Lung (tissue), 12 donors: ENCODE data around the gene AIMP1. TPM values are rescaled to one million over a fixed set of nuclear protein-coding genes. Genes with fewer than 3 reads are reported as not detected.
"Not testable (repeated sequence)": the region's sequence is repeated elsewhere in the genome, so short reads cannot be mapped to it uniquely, and the experiment has no call there.

ENCODE experiments used
- ATAC-seq: fragments of 200-7000 bp; cut with Tn5 transposase; one replicate; pipeline ENCODE4 v1.9.1; 2020; ENCODE audit warnings: moderate number of reproducible peaks; ENCODE audit not compliant: insufficient read depth, low FRiP score
- DNase-seq, 3 donors: peaks; one replicate each; pipeline ENCODE4 v3.0.0-alpha.2; 2013 to 2017
- H3K27ac ChIP-seq, 2 donors: one replicate each; pipeline ENCODE4 v1.5.1; 2013; ENCODE audit warnings: mild to moderate bottlenecking in 2 of 2, moderate library complexity in 2 of 2, control low read depth in 1 of 2, inconsistent platforms in 1 of 2, low read depth in 1 of 2, low read length in 1 of 2
- H3K27me3 ChIP-seq, 3 donors: one replicate each; pipeline ENCODE4 v1.5.1; 2013; ENCODE audit warnings: low read length in 2 of 3; ENCODE audit not compliant: control insufficient read depth in 3 of 3, insufficient read depth in 3 of 3
- H3K36me3 ChIP-seq, 4 donors: one replicate each; pipeline ENCODE4 v1.5.1; 2013; ENCODE audit warnings: low read length in 4 of 4, mild to moderate bottlenecking in 1 of 4, moderate library complexity in 1 of 4; ENCODE audit not compliant: control insufficient read depth in 4 of 4, insufficient read depth in 4 of 4
- H3K4me1 ChIP-seq, 5 donors: one replicate each; pipeline ENCODE4 v1.5.1; 2013; ENCODE audit warnings: low read length in 5 of 5, mild to moderate bottlenecking in 2 of 5, moderate library complexity in 1 of 5; ENCODE audit not compliant: control insufficient read depth in 5 of 5, insufficient read depth in 5 of 5
- H3K4me3 ChIP-seq: one replicate; pipeline ENCODE4 v1.5.1; 2013; ENCODE audit warnings: mild to moderate bottlenecking, control low read depth, moderate library complexity
- H3K9ac ChIP-seq, 2 donors: one replicate each; pipeline ENCODE4 v1.5.1; 2013; ENCODE audit warnings: low read length in 2 of 2, control low read depth in 1 of 2; ENCODE audit not compliant: insufficient read depth in 1 of 2
- H3K9me3 ChIP-seq, 4 donors: one replicate each; pipeline ENCODE4 v1.5.1; 2013; ENCODE audit warnings: low read length in 3 of 4, mild to moderate bottlenecking in 1 of 4, moderate library complexity in 1 of 4; ENCODE audit not compliant: control insufficient read depth in 4 of 4, insufficient read depth in 3 of 4
- WGBS, 2 donors: extraction: QIAGEN DNeasy Blood & Tissue Kit; methylation state at CpG; one replicate each; pipeline ENCODE4 v1.1.7; 2013; 5-methylcytosine and 5-hydroxymethylcytosine counted together
- polyA plus RNA-seq, 2 donors: library from polyadenylated mRNA; stranded (reverse); fragments of 200-250 nt; gene quantifications; one replicate each; pipeline ENCODE4 v1.2.1, GENCODE V29; 2013
- total RNA-seq, 2 donors: library from RNA; depleted of rRNA in 1 of 2; stranded (reverse); fragments of >200 nt in 1 of 2; gene quantifications; one replicate each; pipeline ENCODE4 v1.2.1, GENCODE V29; 2014 to 2021
- TF ChIP-seq, protein P1 (sequence below): IDR thresholded peaks from 2 replicates; pipeline ENCODE4 v1.5.1; 2012; ENCODE audit warnings: mild to moderate bottlenecking; ENCODE audit errors: control extremely low read depth, extremely low read depth
- donor health status: control.
- donor health status: control.
- donor health status: Bipolar disorder and iron deficiency.
- donor health status: healthy.
- donor health status: DM: yes; HTN: yes; CAD: no.

AIMP1 gene
- total and polyA plus RNA-seq, 4 donors, result 28.7 to 40.7 (median 30.1) TPM

DNA sequence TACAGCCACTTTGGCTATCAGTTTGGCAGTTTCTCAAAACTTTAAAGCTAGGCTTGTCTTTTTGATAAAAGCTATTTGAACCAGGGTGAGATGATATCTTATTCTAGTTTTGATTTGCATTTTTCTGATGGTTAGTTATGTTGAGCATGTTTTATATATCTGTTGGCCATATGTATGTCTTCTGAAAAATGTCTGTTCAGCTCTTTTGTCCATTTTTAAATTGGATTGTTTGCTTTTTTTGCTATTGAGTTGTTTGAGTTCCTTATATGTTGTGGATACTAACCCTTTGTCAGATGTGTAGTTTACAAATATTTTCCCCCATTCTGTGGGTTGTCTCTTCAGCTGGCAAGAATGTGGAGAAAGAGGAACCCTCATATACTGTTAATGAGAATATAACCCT lies 63.8 kb downstream of the AIMP1 start:
- H3K36me3 ChIP-seq, result no peaks in the 10 kb centered on the region
- H3K4me1 ChIP-seq, result no peaks in the 10 kb centered on the region
- ATAC-seq (no peak), DNase-seq (no peak)
- no peak overlapping the region for H3K27ac ChIP-seq
- H3K4me3 ChIP-seq, result no peak overlapping the region
- peaks cover 0 to 4% (median 0%) of the 10 kb centered on the region in 4 donors for H3K9me3 ChIP-seq
- TF ChIP-seq, protein P1, sequence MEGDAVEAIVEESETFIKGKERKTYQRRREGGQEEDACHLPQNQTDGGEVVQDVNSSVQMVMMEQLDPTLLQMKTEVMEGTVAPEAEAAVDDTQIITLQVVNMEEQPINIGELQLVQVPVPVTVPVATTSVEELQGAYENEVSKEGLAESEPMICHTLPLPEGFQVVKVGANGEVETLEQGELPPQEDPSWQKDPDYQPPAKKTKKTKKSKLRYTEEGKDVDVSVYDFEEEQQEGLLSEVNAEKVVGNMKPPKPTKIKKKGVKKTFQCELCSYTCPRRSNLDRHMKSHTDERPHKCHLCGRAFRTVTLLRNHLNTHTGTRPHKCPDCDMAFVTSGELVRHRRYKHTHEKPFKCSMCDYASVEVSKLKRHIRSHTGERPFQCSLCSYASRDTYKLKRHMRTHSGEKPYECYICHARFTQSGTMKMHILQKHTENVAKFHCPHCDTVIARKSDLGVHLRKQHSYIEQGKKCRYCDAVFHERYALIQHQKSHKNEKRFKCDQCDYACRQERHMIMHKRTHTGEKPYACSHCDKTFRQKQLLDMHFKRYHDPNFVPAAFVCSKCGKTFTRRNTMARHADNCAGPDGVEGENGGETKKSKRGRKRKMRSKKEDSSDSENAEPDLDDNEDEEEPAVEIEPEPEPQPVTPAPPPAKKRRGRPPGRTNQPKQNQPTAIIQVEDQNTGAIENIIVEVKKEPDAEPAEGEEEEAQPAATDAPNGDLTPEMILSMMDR, result no peak
- H3K27me3 ChIP-seq, result peaks cover 0 to 2% (median 0%) of the 10 kb centered on the region in 3 donors
- H3K9ac ChIP-seq, result no peak overlapping the region

- DNase-seq (no peak), ATAC-seq (no peak)
- Histone ChIP-seq H3K4me1 (no peaks in the 10 kb centered on the region), H3K4me3 (no peak overlapping the region), H3K9ac (no peak overlapping the region), H3K27ac (no peak overlapping the region), H3K36me3 (no peaks in the 10 kb centered on the region), H3K9me3 (peaks cover 0 to 13% (median 0%) of the 10 kb centered on the region in 4 donors), H3K27me3 (no peaks in the 10 kb centered on the region)
- whole genome bisulfite sequencing, 2 donors, result 94 to 96% methylated on average over 3 of the region's 3 CpGs
- TF ChIP-seq, protein P1, result no peak
These were observed 68.5 kb downstream of the AIMP1 start for GRCh38 chr4:106384878-106385277.

GRCh38 chr4:106385853-106386393 lies 69.6 kb downstream of the AIMP1 start:
- peaks cover 0 to 13% (median 0%) of the 10 kb centered on the region in 4 donors for H3K9me3 ChIP-seq
- no peak overlapping the region for H3K9ac ChIP-seq
- H3K4me1 ChIP-seq, result no peaks in the 10 kb centered on the region
- no peak for ATAC-seq
- H3K27ac ChIP-seq, result no peak overlapping the region
- no peaks in the 10 kb centered on the region for H3K27me3 ChIP-seq
- TF ChIP-seq, protein P1, result no peak
- no peak for DNase-seq
- H3K36me3 ChIP-seq, result no peaks in the 10 kb centered on the region
- H3K4me3 ChIP-seq, result no peak overlapping the region
- WGBS, 2 donors, result 82 to 96% methylated on average over 6 of the region's 6 CpGs

DNA sequence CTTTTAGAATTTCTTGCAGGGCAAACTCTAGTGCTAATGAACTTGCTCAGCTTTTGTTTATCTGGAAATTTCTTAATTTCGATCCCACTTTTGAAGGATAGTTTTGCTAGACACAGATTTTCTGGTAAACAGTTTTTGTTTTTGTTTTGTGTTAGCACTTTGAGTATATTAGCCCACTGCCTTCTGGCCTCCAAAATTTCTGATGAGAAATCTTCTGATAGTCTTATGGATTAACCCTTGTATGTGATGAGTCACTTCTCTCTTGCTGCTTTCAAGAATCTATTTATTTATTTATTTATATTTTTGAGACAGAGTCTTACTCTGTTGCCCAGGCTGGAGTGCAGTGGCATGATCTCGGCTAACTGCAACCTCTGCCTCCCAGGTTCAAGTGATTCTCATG lies 79.2 kb downstream of the AIMP1 start:
- TF ChIP-seq, protein P1, result no peak
- ATAC-seq (no peak), DNase-seq (no peak)
- Histone ChIP-seq H3K4me3 (no peak overlapping the region), H3K36me3 (no peaks in the 10 kb centered on the region), H3K27ac (no peak overlapping the region), H3K27me3 (no peaks in the 10 kb centered on the region), H3K9ac (no peak overlapping the region), H3K9me3 (peaks cover 0 to 9% (median 3%) of the 10 kb centered on the region in 4 donors), H3K4me1 (no peaks in the 10 kb centered on the region)
- WGBS, 2 donors, result 85 to 91% methylated on average over 2 of the region's 2 CpGs

DNA sequence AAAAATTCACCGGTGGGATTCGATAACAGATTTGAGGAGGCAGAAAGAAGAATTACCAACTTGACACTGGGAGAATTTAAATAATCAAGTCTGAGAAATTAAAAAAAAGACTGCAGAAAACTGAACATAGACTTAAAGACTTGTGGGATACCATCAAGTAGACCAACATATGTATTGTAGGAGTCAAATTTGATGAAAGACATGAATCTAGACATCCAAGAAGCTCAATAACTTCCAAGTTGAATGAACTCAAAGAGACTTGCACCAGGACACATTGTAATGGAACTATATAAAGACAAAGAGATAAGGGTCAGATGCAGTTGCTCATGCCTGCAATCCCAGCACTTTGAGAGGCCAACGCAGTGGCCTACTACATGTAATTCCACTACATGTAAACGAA lies 82.5 kb downstream of the AIMP1 start:
- H3K9ac ChIP-seq, H3K4me1 ChIP-seq, ATAC-seq, DNase-seq, H3K27me3 ChIP-seq, H3K36me3 ChIP-seq, H3K27ac ChIP-seq, H3K4me3 ChIP-seq: not testable (repeated sequence)
- 75 to 84% methylated on average over 2 of the region's 4 CpGs for WGBS, 2 donors
- peaks cover 0 to 11% (median 2%) of the 10 kb centered on the region in 4 donors for H3K9me3 ChIP-seq
